Skin epidermis (tissue), 12 donors: ENCODE results near the gene PKD1L1.

Experiments
- H3K27ac ChIP-seq, 21 experiments: fragments of 200-600 bp; sonication (generic) in 11 of 21; one replicate each; pipeline ENCODE4 v1.5.0; 2020; ENCODE audit warnings: mild to moderate bottlenecking in 3 of 21, inconsistent platforms in 2 of 21, moderate library complexity in 2 of 21
- H3K4me3 ChIP-seq, 7 experiments: fragments of 200-600 bp; sonication (generic) in 2 of 7; one replicate each; pipeline ENCODE4 v1.5.0; 2020; ENCODE audit warnings: inconsistent platforms in 2 of 7, mild to moderate bottlenecking in 2 of 7, moderate library complexity in 1 of 7

The PKD1L1 gene

DNA sequence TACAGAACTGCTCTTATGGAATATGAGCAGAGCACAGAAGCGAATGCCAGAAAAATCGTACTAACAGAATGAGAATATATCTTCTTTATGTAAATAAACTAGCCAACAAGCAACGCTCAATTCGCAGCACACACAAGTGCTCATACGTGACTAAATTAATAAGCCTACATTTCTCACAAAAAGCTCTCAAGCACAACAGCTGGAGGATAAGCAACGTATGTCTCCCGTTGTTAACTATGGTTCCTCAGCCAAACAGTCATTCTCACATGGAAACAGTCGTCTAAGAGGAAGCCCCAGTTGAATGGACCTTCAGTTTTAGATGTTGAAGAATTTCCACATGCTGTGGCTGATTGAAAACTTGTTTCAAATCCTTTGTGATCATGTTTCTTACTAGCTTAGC lies 110.4 kb downstream of the PKD1L1 start:
- Histone ChIP-seq H3K4me3 (no peak overlapping the region), H3K27ac (no peak overlapping the region)

DNA sequence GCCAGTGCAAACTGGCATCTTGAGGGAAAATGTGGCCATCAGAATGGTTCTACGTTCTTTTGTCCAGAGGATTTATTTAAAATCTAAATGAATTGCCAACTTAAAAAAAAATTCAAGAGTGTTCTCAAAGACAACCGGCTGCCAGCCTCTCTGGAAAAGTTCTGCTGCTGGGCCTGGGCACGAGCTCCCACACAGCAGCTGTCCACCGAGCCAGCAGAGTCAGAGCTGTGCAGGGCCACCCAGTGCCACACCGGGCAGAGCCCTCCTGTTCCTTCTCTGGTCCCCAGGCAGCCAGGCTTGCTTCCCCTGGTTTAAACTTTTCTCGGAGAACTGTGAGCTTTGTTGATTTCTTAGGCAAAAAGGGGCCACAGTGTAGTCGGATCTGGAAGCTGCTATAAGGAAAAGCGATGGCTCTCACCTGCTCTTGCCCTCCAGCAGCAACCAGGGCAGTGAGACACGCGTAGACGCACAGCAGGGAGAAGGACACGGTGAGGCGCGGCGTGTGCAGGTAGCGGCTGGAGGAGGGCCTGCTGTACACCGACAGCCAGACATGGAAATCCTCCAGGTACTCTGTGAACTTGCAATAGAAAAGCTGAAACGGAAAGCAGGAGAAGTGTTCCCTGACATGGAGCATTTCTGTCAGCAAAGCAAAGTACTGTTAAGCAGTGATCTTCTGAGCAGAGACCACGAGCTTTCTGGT lies 111.6 kb downstream of the PKD1L1 start:
- H3K4me3 ChIP-seq, result no peak overlapping the region
- no peak overlapping the region for H3K27ac ChIP-seq

DNA sequence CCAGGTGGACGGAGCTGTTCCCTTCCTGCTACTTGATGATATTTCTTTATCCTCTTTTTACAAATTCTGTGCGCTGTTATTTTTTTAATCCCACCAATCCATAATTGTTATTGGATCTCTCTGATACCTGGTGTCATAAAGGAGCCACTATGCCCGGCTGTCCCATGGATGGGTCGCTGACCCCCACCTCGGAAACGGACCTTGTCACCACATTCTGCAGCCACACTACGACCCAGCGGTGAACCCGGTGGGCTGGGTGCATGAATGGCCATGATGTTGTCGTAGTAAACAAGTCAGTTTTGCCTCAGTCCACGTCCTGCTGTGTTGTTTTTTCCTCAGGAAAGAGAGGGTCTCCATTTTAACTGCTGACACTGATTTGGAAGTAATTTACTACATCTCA lies 112.2 kb downstream of the PKD1L1 start:
- no peak overlapping the region for H3K4me3 ChIP-seq
- H3K27ac ChIP-seq, result no peak overlapping the region

DNA sequence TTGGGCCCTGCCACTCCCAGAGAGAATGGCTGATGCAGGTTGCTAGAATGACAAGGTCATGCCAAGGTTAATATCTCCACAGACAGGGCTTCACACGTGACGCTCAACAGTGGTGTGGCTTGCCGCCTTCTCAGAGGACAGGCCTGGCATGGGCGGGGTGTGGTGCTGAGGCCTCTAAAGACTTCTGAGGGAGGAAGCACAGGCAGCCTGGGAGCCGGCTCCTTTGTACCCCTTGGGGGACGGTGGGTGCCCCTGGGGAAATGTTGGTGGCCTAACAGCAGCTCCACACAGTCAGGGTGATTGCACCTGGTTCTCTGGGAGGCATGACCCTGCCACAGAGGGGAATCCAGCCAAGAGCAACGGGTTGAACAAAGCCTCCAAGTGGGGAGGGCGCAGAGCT lies 115.1 kb downstream of the PKD1L1 start:
- Histone ChIP-seq H3K27ac (no peak overlapping the region), H3K4me3 (no peak overlapping the region)

DNA sequence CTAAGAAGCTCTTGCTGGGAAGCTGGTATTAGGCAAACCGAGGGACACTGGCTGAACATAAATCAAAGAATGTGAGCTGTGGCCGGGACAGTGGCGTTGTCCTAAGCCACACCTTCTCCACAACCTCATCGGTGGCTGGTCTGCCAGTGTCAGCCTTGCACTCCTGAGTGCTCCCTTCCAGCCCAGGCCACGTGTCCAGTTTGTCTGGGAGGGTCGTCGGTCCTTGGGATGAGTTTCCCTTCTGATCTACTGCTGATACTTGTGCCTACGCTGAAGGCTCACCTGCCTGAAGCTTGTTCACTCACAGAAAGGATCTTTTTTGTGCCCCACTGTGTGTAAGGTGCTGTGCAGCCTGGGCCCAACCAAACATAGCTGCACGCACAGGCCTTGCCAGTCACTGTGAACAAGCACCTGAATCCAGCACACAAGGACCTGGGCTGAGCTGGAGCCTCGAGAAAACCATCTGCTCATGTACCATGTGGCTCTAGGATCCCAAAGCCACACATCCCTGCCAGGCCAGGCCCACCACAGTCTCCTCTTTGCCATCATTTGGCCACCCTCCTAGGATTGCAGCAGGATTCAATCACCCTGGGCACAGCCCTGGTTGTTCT lies 116.1 kb downstream of the PKD1L1 start:
- Histone ChIP-seq H3K4me3 (no peak overlapping the region), H3K27ac (no peak overlapping the region)

DNA sequence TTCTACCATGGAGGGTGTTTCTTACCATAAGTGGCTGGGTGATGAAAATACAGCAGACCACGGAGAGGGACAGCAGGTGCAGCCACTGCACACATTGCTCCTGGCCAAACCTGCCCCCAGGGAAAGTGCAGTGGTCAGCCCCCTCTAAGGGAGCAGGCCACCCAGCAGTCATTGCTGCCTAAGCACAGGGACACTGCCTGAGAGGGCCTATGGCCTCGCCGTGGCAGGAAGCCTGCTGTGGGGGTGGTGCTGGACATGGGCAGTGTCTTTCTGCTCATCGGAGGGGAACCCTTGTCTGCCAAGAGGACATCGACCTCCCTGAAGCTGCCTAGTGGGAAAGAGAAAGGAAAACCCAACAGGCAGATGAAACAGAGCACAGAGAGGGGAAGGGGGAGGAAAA lies 118.3 kb downstream of the PKD1L1 start:
- Histone ChIP-seq H3K27ac (no peak overlapping the region), H3K4me3 (no peak overlapping the region)

DNA sequence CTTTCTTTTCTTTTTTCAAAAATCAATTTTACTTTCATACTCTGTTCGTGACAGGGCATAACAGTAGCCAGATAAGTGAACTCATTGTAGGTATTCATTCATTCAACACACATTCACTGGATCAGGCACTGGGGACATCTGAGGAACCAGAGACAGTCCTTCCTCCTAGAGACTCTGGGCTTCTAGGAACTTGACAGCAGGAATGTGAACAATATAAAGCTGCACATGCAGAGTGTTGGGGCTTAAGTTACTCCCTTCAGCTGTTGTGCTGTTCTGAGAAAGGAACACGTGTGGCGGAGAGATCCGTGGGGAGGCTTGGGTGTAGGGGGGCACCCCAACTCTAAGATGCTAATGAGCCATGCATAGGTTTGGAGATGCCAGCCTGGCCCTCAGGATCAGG lies 120.4 kb downstream of the PKD1L1 start:
- Histone ChIP-seq H3K27ac (no peak overlapping the region), H3K4me3 (no peak overlapping the region)

DNA sequence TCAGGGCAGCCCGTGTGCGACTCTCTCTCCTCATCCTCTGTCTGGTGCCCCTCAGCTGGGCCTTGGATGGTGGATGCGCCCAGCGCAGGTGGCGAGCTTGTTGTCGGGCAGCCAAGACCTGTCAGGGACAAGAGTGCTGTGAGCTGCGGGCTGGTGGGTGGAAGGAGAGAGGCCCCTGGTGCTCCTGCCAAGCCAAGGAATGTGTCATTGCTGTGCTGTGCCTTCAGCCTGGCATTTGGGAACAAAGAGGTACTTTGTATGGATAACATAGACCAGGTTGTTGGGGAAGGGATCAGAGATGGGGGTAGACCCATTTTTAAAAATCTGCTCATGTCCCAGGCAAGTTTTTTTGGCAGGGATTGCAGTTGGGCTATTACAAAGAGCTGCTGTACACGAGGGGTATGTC lies 120.9 kb downstream of the PKD1L1 start:
- H3K27ac ChIP-seq, result no peak overlapping the region
- H3K4me3 ChIP-seq, result no peak overlapping the region

DNA sequence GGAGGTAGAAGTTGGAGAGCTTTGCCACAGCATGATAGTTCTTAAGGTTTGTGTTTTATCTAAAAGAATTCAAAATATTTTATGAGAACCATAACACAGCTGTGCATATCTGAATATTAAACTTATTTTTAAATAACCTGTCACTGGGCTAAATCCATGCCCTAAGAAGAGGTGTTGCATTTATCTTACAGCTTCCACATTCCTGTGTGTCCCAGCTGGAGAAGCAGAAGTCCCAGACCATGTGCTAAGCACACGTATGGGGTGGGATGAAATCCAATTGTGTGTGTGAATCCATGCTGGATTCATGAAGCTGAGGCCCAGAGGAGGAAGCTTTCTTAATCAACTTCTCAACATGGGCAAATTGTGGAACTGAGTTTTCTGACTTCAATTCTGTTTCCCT lies 121.5 kb downstream of the PKD1L1 start:
- H3K4me3 ChIP-seq, result no peak overlapping the region
- no peak overlapping the region for H3K27ac ChIP-seq

DNA sequence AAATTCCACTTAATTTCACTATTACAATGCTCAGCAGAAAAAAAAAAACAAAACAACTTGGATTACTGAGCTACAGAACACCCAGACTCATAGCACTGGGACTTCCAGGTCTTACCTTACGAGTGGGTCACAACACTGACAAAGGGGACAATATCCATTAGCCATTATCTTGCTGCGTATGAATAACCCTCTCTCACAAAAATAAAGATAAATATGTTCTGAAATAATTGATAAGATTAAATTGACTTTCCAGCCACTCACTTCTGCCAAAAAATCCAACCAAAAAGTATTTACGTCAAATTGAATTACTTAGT lies 128.7 kb downstream of the PKD1L1 start:
- no peak overlapping the region for H3K4me3 ChIP-seq
- H3K27ac ChIP-seq, result no peak overlapping the region

DNA sequence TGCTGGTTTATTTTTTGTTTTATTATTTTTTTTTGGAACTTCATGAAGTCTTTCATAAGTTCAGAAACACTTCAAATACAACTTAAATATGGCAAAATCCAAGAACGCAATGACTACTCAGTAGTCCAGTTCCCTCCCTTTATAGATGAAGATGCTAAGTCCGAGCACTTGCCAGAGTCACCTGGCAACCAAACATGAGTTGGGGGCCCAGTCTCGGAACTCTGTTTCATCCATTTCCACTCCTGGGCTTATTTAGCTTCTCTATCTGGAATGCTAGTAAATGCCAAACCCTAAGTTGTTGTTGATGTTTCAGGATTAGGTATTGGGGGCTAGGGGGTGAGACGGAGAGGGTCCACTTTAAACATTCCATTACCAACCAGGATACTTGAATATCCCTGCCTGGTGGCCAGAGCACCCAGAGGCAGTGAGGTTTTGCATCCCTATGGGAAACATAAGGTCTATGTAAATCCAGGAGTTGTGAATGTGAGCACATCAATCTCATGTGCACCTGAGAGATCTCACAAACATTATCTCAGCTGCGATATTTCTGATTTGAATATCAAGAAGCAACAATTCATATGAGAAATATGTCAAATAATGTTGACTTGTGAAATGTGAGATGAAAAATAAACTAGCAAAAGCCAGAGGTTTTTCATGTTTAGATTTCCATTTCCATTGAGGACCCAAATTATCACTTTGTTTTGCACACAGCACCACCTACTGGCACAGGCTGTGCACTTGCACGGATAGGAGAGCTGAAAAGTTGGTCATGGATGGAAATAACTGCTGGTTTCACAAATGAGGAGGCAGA lies 129.3 kb downstream of the PKD1L1 start:
- Histone ChIP-seq H3K4me3 (no peak overlapping the region), H3K27ac (no peak overlapping the region)

DNA sequence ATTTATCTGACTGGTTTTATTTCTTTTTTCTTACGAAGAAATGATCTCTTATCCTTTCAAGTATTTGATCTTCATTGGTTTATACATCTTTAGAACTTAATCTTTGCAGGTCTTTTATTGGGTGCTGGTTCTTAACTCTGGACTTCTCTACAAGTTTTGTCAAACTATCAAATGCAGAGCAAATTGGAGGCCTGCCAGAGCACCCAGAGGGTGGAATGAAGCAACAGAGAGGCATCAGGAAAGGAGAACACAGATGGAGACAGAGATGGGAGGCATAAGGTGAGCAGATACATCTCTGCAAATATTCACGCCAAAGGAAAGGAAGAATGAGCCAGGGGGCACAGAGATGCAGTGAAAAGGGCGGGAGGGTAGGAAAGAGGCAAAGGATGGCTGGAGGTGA lies 130.3 kb downstream of the PKD1L1 start:
- H3K4me3 ChIP-seq, result no peak overlapping the region
- no peak overlapping the region for H3K27ac ChIP-seq

DNA sequence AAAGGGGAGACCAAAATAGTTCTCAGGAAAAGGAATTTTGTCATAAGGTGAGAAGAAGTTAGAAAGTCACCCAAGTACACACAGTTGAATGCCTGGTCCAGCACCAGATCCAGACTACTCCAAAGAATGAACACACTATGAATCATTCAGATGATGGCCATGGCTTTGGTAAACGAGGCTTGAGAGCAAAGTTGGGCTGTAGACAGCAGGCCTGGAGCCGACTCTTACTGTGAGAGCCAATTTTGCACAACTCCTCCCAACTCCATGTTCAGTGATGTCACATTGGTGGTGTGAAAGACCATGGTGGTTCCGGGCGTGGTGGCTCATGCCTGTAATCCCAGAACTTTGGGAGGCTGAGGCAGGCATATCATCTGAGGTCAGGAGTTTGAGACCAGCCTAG lies 131.6 kb downstream of the PKD1L1 start:
- no peak overlapping the region for H3K4me3 ChIP-seq
- H3K27ac ChIP-seq, result no peak overlapping the region

DNA sequence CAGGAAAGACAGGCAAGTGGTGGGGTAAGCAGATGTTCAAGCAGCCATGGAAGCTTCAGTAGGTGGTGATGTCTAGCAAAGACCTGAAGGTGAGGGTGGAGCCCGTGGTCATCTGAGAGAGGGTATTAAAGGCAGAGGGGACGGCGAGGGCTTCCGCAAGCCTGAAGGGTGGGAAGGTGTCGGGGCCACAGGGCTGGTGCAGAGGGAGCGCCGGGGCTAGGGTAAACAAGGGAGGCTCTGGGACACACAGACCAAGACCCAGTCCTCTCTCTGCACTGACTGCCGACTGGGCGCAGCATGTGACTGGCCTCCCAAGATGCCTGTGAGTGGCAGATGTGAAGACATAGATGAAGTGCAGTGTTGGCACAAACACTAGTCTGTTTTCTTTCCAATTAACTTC lies 132.4 kb downstream of the PKD1L1 start:
- Histone ChIP-seq H3K27ac (no peak overlapping the region), H3K4me3 (no peak overlapping the region)

DNA sequence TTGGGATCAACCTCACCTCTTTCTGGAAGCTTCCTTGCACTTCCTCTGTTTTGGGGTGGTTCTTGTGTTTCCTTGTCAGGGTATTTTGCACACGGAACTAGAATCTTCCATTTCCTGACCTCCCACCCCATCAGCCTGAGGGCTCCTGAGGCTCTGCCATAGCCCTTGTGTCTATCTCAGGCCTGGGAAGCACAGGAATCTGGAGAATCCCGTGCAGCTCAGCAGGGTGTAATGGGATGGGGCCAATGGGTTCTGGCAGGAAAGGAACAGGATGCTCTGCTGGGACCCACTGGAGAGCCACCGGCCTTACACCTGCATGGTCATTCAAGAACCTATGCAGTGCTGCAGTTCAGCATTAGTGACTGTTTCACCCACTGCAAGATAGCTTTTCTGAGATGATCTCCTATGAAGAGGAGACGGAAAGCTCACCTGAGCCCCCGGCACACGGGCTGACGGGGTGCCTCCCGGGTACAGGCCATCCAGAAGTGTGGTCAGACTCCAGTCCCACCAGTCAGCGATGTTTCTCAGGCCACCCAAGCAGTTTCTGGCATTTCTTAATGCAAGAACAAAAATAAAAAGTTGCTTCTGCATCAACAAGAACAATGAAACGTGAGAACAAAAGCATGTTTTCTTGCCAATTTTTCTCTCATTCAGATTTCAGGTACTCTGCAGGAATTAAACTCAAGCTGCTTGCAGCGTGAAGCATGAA lies 133.2 kb downstream of the PKD1L1 start:
- H3K27ac ChIP-seq, result no peak overlapping the region
- no peak overlapping the region for H3K4me3 ChIP-seq

DNA sequence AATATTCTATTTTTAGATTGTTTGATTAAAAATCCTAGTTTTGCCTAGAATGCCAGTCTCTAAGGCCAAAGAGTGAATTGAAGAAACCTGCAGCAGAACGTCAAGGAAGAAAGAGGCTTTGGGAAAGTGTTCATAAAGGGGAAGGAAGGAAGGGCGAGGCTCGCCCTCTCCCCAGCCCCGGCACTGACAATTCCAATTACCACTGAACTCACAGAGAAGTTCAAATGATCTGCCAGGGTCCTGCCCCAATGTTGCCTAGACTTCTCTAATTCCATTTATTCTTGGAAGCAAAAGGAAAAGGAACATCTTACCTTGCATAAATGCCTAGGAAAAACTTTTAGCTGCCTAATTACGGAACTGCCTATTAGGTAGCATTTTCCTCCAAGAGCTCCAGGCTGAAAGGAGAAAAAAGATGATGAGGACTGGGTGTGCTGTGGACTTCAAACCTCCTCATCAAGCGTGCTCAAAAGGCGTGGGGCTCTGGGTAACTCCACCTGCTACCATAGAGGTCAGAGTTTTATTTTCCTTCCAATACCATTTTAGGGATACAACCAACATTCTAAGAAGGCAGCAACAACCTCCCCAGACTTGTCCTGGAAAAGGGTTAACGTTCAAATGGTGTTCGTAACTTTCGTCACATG lies 134.5 kb downstream of the PKD1L1 start:
- no peak overlapping the region for H3K4me3 ChIP-seq
- no peak overlapping the region for H3K27ac ChIP-seq

DNA sequence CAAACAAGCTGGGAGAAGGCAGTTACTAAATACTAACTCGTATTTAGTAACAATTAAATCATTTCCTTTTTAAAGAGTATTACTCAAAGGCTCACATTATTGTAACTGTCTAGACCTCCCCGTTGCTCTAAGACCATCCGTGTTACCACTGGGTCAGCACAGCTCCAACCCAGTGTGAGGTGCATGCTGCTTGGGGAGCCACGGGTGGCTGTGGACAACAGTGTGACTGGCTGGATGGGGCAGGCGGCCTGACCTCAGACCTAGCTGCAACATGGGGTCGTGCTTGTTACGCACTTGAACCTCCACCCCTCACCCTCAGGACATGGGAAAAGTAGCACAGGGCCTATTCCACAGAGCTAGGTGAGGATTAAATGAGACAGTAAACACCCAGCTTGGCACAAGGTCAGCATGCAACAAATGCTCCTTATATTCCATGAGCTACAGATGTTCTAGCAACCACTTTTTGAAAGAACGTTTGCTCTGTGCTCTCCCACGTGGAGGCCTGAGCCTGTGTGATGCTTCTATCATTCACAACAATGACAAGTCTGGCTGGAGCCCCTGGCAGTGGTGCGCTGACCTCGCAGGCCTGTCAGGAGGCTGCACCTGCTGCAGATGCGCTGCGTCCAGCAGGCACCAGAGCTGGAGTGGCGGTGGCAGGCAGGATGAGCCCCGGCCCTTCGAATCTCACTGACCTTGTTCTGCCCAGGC lies 135.7 kb downstream of the PKD1L1 start:
- no peak overlapping the region for H3K4me3 ChIP-seq
- no peak overlapping the region for H3K27ac ChIP-seq

DNA sequence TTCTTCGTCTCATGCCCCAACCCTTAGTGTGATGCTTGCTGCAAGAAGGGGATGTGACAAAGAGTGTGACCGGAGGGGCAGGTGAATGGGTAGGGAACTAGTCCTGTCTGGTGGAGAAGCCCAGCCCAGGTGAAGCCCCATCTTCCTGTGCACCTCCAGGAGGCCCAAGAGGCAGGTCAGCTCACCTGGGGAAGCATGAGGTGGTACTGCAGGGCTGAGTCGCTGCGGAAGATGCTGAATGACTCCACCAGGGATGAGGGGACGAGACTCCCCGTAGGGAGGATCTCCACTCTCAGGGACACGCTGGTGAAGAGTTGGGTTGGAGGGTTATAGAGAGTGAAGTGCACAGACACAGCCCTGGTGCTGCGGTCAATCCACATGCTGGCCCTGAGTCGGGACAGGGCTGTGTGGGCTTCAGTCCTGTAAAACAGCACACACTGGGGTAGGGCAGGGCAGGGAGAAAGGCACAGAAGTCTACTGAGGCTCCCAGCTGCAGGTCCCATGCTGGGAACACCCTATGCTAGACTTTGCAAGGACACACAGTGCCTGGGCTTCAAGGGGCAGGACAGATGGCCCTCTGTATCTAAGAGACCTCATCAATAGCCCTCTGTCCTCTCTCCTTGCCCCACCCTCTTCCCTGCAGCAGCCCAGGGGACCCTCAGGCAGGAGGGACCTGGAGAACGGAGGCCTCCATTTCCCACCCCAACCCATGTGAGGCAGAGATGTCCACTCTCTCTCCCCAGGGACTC lies 136.5 kb downstream of the PKD1L1 start:
- no peak overlapping the region for H3K27ac ChIP-seq
- no peak overlapping the region for H3K4me3 ChIP-seq

DNA sequence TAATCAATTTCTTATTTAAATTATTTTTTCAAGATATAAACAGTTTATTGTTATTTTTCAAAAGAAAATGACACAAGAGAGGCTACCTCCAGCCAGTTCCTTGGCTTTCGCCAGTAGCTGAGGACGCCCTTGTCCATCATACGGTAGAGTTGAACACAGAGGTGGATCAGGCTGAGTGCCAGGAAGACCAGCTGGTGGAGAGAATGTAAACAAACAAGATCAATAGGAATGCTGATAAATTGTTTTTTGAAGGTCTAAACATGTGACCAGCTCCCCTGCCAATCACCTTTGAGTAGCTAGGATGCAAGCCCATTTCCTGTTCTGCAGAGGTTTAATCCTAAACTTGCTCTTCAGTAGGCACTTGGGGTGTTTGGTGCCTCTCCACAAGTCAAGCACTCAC lies 138.9 kb downstream of the PKD1L1 start:
- no peak overlapping the region for H3K27ac ChIP-seq
- H3K4me3 ChIP-seq, result no peak overlapping the region
